Activated T-cell treated with anti-CD3 and anti-CD28 coated beads, Interleukin-2, amount 50 U/mL, for 72 hours (primary cell): ENCODE results near the gene FXYD4. TPM values are rescaled to one million over a fixed set of nuclear protein-coding genes. Genes with fewer than 3 reads are reported as not detected.
A peak's percentile ranks its signal among the peaks of the same experiment; 100 is the strongest.
"Not testable (repeated sequence)": the region's sequence is repeated elsewhere in the genome, so short reads cannot be mapped to it uniquely, and the experiment has no call there.

Experiments
- ATAC-seq, 2 donors: fragments of 150-1000 bp; cut with Tn5 transposase; replicated peaks in 1 of 2; 2 replicates each; pipeline ENCODE4 v1.10.0; 2021; ENCODE audit warnings: moderate library complexity in 2 of 2, mild to moderate bottlenecking in 1 of 2
- DNase-seq, 2 donors: peaks; one replicate each; pipeline ENCODE4 v3.0.0; 2021 to 2022; ENCODE audit warnings: mixed read lengths in 1 of 2
- H3K27ac Mint-ChIP-seq: one replicate; pipeline ENCODE4 v1.8.0; 2022; ENCODE audit warnings: mild to moderate bottlenecking, moderate library complexity, mixed read lengths
- H3K27me3 Mint-ChIP-seq: one replicate; pipeline ENCODE4 v1.8.0; 2022; ENCODE audit warnings: low read depth, mixed read lengths
- H3K36me3 Mint-ChIP-seq, 2 donors: one replicate each; pipeline ENCODE4 v1.8.0; 2022; ENCODE audit warnings: mixed read lengths in 2 of 2, mild to moderate bottlenecking in 1 of 2; ENCODE audit not compliant: insufficient read depth in 2 of 2
- H3K4me1 Mint-ChIP-seq: one replicate; pipeline ENCODE4 v1.8.0; 2022; ENCODE audit warnings: low read depth, mixed read lengths
- H3K4me3 Mint-ChIP-seq, 2 donors: one replicate each; pipeline ENCODE4 v1.8.0; 2022; ENCODE audit warnings: mild to moderate bottlenecking in 2 of 2, mixed read lengths in 2 of 2, moderate library complexity in 2 of 2
- H3K9me3 Mint-ChIP-seq, 2 donors: one replicate each; pipeline ENCODE4 v1.8.0; 2022; ENCODE audit warnings: mixed read lengths in 2 of 2
- total RNA-seq, 2 donors: library from RNA; stranded (reverse); gene quantifications; one replicate each; pipeline ENCODE4 v1.2.3, GENCODE V29; 2022

The FXYD4 gene
- total RNA-seq, 2 donors from 2014 or later: not detected

DNA sequence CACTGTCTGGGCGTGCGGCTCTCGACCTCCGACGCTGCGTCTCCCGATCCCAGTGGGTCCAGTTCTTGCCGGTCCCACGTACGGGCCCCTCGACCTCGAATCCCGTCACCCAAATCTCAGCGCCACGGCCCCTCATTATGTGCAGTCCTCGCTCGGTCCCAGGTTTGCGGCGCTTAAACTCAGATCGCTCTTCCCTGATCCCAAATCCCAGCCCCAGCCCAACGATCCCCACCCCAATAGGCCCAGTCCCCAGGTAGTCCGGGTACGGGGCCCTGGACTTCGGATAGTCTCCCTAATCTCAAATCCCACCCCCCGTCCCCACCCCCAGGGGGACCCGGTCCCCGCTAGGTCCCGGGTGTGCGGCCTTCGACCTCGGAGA is 36.9 kb downstream of the FXYD4 start:
- H3K27me3 Mint-ChIP-seq: no peaks in the 10 kb centered on the region
- H3K36me3 Mint-ChIP-seq: peaks cover 12 to 29% of the 10 kb centered on the region in 2 donors
- peak overlapping the region; percentile 86 for H3K27ac Mint-ChIP-seq
- peak in 1 of 2 donors; percentile 1 for ATAC-seq
- H3K9me3 Mint-ChIP-seq: no peaks in the 10 kb centered on the region
- peak overlapping the region; percentile 94 to 100 for H3K4me3 Mint-ChIP-seq
- peaks cover 39% of the 10 kb centered on the region for H3K4me1 Mint-ChIP-seq
- DNase-seq: no peak

DNA sequence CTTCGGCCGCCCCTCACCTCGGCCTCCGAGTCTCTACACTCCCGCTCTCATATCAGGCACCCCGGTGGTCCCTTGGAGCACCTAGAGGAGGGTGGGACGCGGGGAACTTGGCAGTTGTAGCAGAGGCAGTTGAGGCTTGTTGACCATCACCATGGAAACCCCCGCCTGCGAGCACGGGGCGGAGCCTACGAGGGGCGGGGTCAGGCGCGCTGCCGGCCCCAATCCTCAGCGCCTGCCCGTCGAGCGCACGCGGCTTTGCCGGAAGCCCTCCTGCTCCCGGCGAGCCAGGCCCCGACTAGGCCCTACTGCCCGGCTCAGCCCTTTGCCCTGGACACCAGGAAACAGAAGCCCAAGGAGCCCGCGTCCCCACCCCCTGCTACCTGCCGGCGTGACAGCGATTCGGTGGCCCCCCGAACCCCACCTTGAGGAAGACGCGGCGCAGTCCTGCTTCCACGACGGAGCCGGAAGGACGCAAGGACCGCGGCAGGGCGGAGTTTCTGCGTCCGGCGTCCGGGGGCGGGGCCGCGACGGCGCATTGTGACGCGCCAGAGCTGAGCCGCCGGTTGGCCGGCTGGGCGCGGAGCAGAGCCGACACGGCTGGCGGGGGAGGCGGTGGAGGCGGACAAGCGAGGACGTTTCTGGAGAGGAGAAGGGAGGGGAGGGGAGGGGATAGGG is 37.4 kb downstream of the FXYD4 start, which contains the start of gene HNRNPF:
TSS of gene HNRNPF (minus strand) at position 477 of the 675 bp plus-strand sequence. CDS start 21,302 bp downstream, outside the sequence.
- H3K4me1 Mint-ChIP-seq: peaks cover 34% of the 10 kb centered on the region
- H3K4me3 Mint-ChIP-seq: peak within 1 kb of the TSS; percentile 94 to 100

DNA sequence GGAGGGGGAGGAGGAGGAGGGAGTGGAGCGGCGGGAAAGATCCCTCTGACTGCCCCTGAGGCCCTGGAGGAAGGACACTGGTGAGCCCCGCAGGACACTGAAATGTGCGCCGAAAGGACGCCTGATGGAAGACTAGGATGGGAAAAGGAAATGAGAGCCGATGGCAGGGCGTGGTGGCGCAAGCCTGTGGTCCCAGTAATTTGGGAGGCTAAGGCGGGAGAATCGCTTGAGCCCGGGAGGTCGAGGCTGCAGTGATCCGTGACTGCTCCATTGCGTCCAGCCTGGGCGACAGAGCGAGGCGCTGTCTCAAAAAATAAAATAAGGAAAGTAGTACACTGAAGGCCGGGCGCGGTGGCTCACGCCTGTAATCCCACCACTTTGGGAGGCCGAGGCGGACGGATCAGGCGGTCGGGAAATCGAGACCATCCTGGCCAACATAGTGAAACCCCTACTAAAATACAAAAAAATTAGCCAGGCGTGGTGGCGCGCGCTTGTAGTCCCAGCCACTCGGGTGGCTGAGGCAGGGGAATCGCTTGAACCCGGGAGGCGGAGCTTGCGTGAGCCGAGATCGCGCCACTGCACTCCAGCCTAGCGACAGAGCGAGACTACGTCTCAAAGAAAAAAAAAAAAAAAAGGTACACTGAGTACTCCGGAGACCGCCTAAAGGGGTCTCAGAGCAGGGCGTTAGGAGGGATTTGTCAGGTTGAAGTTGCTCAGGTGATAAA is 38.1 kb downstream of the FXYD4 start:
- H3K4me3 Mint-ChIP-seq: peak overlapping the region; percentile 94 to 100
- no peaks in the 10 kb centered on the region for H3K27me3 Mint-ChIP-seq
- ATAC-seq (peak in 1 of 2 donors; percentile 8), DNase-seq (peak; percentile 70 to 78)
- H3K36me3 Mint-ChIP-seq: peaks cover 10 to 21% of the 10 kb centered on the region in 2 donors
- no peaks in the 10 kb centered on the region for H3K9me3 Mint-ChIP-seq
- H3K4me1 Mint-ChIP-seq: peaks cover 27% of the 10 kb centered on the region
- H3K27ac Mint-ChIP-seq: peak overlapping the region; percentile 94

More for the DNA sequence above, 37.4 kb downstream of the FXYD4 start, which contains the start of gene HNRNPF:
- Mint-ChIP-seq H3K27ac (peak within 1 kb of the TSS; percentile 94), H3K36me3 (peaks cover 11 to 27% of the 10 kb centered on the region in 2 donors), H3K9me3 (no peaks in the 10 kb centered on the region), H3K27me3 (no peaks in the 10 kb centered on the region)
- DNase-seq (peak; percentile 96 to 98), ATAC-seq (peak; percentile 79)

DNA sequence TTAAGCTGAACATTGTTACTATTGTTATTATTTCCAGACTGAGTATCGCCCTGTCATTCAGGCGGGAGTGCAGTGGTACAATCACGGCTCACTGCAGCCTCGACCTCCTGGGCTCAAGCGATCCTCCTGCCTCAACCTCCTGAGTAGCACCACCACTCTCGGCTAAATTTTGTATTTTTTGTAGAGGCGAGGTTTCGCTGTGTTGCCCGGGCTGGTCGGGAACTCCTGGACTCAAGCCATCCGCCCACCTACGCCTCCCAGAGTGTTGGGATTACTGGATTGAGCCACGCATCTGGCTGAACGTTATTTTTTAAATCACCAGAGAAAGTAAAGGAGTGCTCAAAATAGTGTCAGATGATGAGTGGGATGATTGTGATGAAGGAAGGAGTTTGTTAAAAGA is 38.9 kb downstream of the FXYD4 start:
- peaks cover 24% of the 10 kb centered on the region for H3K4me1 Mint-ChIP-seq
- H3K27ac Mint-ChIP-seq: peak overlapping the region; percentile 94
- no peaks in the 10 kb centered on the region for H3K27me3 Mint-ChIP-seq
- ATAC-seq (no peak), DNase-seq (no peak)
- peak overlapping the region; percentile 94 to 100 for H3K4me3 Mint-ChIP-seq
- no peaks in the 10 kb centered on the region for H3K9me3 Mint-ChIP-seq
- H3K36me3 Mint-ChIP-seq: peaks cover 8 to 17% of the 10 kb centered on the region in 2 donors

DNA sequence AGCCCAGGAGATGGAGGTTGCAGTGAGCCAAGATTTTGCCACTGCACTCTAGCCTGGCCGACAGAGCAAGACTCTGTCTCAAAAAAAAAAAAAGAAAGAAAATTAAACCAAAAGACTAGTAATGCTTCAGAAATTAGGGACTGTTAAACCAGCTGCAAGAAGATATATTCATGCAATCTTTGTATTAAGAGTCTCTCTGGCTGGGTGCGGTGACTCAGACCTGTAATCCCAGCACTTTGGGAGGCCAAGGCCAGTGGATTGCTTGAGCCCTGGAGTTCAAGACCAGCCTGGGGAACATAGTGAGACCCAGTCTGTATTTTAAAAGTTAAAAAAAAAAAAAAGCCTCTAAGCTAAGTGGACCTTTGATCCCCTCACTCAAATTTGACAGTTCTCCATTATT is 40.1 kb downstream of the FXYD4 start:
- Mint-ChIP-seq H3K36me3 (peaks cover 4 to 13% of the 10 kb centered on the region in 2 donors), H3K9me3 (no peaks in the 10 kb centered on the region), H3K27me3 (no peaks in the 10 kb centered on the region), H3K4me3 (peak overlapping the region in 1 of 2 donors; percentile 2), H3K27ac (no peak overlapping the region), H3K4me1 (peaks cover 23% of the 10 kb centered on the region)
- DNase-seq (no peak), ATAC-seq (no peak)

DNA sequence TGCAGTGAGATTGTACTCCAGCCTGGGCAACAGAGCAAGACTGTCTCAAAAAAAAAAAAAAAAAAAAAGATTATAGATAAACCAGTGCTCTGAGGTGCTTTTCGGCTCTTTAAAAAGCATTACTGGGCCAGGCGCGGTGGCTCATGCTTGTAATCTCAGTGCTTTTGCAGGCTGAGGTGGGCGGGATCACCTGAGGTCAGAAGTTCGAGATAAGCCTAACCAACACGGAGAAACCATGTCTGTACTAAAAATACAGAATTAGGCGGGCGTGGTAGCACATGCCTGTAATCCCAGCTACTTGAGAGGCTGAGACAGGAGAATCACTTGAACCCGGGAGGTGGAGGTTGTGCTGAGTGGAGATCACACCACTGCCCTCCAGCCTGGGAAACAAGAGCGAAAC is 44.1 kb downstream of the FXYD4 start:
- peaks cover 1 to 7% of the 10 kb centered on the region in 2 donors for H3K36me3 Mint-ChIP-seq
- no peak overlapping the region for H3K27ac Mint-ChIP-seq
- DNase-seq (no peak), ATAC-seq (no peak)
- no peaks in the 10 kb centered on the region for H3K9me3 Mint-ChIP-seq
- peaks cover 44% of the 10 kb centered on the region for H3K4me1 Mint-ChIP-seq
- H3K4me3 Mint-ChIP-seq: no peak overlapping the region
- H3K27me3 Mint-ChIP-seq: no peaks in the 10 kb centered on the region

DNA sequence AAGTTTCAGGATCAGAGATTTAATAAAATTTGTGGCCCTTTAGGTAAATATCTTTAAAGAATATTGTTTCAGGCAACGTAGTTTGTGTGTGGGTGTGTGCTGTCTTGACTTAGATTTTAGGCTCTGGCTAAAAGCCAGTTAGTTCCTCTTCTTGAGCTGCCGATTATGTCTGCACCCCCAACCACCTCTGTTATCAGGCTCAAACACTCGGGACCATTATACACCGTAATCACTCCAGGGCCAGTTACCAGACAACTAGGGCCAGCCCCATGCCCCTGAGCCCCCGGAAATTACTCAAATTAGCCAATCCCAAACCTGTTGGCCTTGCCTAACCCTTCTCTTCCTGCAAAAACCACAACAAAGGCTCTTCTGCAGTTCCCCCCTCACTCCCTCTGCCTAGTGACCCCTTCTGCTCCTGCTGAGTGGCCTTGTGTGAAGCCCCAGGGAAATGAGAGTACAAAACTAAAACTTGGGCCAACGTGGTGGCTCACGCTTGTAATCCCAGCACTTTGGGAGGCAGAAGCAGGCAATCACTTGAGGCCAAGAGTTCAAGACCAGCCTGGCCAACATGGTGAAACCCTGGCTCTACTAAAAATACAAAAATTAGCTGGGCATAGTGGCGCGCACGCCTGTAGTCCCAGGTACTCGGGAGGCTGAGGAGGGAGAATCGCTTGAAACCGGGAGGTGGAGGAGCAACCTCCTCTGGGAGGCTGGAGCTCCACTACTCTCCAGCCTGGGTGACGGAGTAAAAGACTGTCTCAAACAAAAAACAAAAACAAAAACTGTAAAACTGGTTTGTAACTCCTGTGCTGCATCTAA is 46.7 kb downstream of the FXYD4 start:
- peaks cover 1 to 7% of the 10 kb centered on the region in 2 donors for H3K36me3 Mint-ChIP-seq
- peak overlapping the region; percentile 90 for H3K27ac Mint-ChIP-seq
- peaks cover 50% of the 10 kb centered on the region for H3K4me1 Mint-ChIP-seq
- H3K27me3 Mint-ChIP-seq: no peaks in the 10 kb centered on the region
- no peaks in the 10 kb centered on the region for H3K9me3 Mint-ChIP-seq
- ATAC-seq (peak; percentile 31 to 45), DNase-seq (peak; percentile 48 to 53)
- peak overlapping the region; percentile 64 for H3K4me3 Mint-ChIP-seq

DNA sequence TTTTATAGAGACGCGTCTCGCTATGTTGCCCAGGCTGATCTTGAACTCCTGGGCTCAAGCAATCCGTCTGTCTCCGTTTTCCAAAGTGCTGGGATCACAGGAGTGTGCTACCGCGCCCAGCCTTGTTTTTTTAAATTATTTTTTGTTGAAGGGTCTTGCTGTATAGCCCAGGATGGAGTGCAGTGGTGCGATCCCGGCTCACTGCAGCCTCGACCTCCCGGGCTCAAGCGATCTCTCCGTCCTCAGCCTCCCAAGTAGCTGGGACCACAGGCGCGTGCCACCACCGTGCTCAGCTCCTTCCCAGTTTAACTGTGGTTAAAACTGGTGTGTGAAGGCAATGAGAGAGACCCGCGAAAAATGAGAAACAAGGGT is 48.5 kb downstream of the FXYD4 start:
- H3K27ac Mint-ChIP-seq: peak overlapping the region; percentile 97
- DNase-seq: no peak
- H3K9me3 Mint-ChIP-seq: no peaks in the 10 kb centered on the region
- H3K36me3 Mint-ChIP-seq: peaks cover 1 to 7% of the 10 kb centered on the region in 2 donors
- ATAC-seq: no peak
- H3K4me3 Mint-ChIP-seq: peak overlapping the region; percentile 97 to 98
- peaks cover 49% of the 10 kb centered on the region for H3K4me1 Mint-ChIP-seq
- no peaks in the 10 kb centered on the region for H3K27me3 Mint-ChIP-seq

DNA sequence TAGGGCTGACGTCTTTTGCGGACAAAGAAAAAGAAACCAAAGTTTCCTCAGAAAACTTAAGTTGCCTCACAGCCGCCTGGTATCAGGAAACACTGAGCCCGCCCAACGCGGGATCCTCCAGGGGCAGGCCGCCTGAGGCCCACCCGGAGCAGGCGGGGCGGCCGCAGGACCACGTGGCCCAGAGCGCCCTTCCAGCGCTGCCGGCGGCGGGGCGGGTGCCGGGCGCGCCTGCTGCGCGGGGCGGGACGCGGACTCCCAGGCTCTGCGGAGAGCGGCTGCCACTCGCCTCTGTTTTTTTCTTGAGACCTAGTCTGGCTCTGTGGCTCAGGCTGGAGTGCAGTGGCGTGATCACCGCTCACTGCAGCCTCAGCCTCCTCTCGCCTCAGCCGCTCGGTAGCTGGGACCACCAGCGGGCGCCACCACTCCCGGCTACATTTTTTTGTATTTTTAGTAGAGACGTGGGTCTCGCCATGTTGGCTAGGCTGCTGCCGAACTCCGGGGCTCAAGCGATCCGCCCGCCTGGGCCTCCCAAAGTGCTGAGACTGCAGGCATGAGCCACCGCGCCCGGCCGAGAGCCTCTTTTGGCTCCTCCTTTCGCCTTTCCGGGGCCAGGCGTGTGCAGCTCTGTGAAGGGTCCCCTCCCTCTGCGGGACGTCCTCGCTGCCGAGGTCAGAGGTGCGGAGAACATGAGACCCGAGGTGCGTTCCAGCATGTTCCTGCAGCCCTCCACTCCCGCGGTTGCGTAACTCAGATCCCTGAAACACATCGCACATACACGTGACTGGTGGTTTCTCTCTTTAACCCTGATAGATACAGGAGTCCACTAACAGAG is 49.1 kb downstream of the FXYD4 start:
- peaks cover 1 to 7% of the 10 kb centered on the region in 2 donors for H3K36me3 Mint-ChIP-seq
- DNase-seq (peak; percentile 87 to 89), ATAC-seq (peak; percentile 90 to 91)
- H3K4me3 Mint-ChIP-seq: peak overlapping the region; percentile 97 to 98
- H3K9me3 Mint-ChIP-seq: no peaks in the 10 kb centered on the region
- no peaks in the 10 kb centered on the region for H3K27me3 Mint-ChIP-seq
- H3K27ac Mint-ChIP-seq: peak overlapping the region; percentile 99
- peaks cover 47% of the 10 kb centered on the region for H3K4me1 Mint-ChIP-seq

DNA sequence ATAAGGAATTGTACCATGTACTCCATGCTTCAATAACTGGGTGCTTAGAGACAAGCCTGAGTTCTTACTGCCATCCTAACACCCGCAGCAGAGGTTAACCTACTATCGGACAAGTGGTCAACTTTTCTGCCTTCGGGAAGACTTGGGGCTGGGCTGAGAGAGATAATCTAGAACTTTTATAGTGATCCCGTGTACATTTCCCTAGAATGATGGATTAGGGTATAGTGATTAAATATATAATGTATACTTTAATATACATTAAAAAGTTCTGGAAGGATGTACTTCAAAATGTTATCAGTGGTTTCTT is 49.7 kb downstream of the FXYD4 start:
- Mint-ChIP-seq H3K4me3 (peak overlapping the region; percentile 97 to 98), H3K36me3 (peaks cover 1 to 7% of the 10 kb centered on the region in 2 donors), H3K4me1 (peaks cover 52% of the 10 kb centered on the region), H3K27me3 (no peaks in the 10 kb centered on the region), H3K27ac (peak overlapping the region; percentile 99), H3K9me3 (no peaks in the 10 kb centered on the region)
- ATAC-seq (no peak), DNase-seq (no peak)

DNA sequence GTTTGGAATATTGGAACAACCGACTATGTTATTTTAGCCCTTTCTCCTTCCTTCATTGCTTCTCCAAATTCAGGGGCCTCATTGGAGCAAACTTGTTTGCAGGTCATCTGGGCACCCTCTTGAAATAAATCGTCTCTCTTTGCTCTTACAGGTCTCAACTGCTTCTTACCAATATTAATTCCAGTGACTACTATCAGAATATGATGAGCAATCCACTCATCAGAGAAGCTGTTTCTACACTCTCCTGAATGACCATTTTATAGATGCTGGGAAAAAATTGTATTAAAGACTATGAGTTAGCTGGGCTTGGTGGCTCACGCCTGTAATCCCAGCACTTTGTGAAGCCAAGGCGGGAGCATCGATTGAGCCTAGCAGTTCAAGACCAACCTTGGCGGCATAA is 50.1 kb downstream of the FXYD4 start:
- peaks cover 52% of the 10 kb centered on the region for H3K4me1 Mint-ChIP-seq
- no peaks in the 10 kb centered on the region for H3K9me3 Mint-ChIP-seq
- H3K27ac Mint-ChIP-seq: peak overlapping the region; percentile 95
- no peak for DNase-seq
- H3K4me3 Mint-ChIP-seq: peak overlapping the region; percentile 69 to 71
- ATAC-seq: no peak
- no peaks in the 10 kb centered on the region for H3K27me3 Mint-ChIP-seq
- H3K36me3 Mint-ChIP-seq: peaks cover 1 to 7% of the 10 kb centered on the region in 2 donors

DNA sequence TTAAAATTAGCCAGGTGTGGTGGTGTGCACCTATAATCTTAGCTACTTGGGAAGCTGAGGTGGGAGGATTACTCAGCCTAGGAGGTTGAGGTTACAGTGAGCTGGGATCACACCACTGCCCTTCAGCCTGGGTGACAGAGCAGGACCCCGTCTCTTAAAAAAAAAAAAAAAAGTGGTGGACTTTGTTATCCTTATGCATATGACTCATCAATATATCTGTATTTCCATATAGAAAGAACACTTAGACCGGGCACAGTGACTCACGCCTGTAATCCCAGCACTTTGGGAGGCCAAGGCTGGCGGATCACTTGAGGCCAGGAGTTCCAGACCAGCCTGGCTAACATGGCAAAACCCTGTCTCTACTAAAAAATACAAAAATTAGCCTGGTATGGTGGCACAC is 50.5 kb downstream of the FXYD4 start:
- Mint-ChIP-seq H3K4me3 (peak overlapping the region; percentile 69 to 71), H3K4me1 (peaks cover 52% of the 10 kb centered on the region), H3K27ac (peak overlapping the region; percentile 95)
- H3K27me3 Mint-ChIP-seq, ATAC-seq, DNase-seq, H3K9me3 Mint-ChIP-seq, H3K36me3 Mint-ChIP-seq: not testable (repeated sequence)
